ENCODE measurements around the gene P4HA1.

- TF ChIP-seq POLR2A (IDR thresholded peaks at IDR 0.05; ENCODE audit: low read depth, low read length) (no peak), FOS (IDR thresholded peaks at IDR 0.05; ENCODE audit: borderline replicate concordance, insufficient read depth, low read length) (no peak), EZH2 (IDR thresholded peaks at IDR 0.05; ENCODE audit: borderline replicate concordance, low read depth, low read length, severe bottlenecking) (no peak), MYC (IDR thresholded peaks at IDR 0.05; ENCODE audit: low read depth, low read length) (no peak), POLR2AphosphoS5 (IDR thresholded peaks at IDR 0.05; ENCODE audit: insufficient read depth, low read depth, low read length) (no peak), JUN (IDR thresholded peaks at IDR 0.05; ENCODE audit: borderline replicate concordance, insufficient read depth, insufficient read length, low read depth) (no peak)
- TF ChIP-seq, protein P1, sequence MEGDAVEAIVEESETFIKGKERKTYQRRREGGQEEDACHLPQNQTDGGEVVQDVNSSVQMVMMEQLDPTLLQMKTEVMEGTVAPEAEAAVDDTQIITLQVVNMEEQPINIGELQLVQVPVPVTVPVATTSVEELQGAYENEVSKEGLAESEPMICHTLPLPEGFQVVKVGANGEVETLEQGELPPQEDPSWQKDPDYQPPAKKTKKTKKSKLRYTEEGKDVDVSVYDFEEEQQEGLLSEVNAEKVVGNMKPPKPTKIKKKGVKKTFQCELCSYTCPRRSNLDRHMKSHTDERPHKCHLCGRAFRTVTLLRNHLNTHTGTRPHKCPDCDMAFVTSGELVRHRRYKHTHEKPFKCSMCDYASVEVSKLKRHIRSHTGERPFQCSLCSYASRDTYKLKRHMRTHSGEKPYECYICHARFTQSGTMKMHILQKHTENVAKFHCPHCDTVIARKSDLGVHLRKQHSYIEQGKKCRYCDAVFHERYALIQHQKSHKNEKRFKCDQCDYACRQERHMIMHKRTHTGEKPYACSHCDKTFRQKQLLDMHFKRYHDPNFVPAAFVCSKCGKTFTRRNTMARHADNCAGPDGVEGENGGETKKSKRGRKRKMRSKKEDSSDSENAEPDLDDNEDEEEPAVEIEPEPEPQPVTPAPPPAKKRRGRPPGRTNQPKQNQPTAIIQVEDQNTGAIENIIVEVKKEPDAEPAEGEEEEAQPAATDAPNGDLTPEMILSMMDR (IDR thresholded peaks at IDR 0.05; ENCODE audit: extremely low read depth in 1 of 2, insufficient read depth in 1 of 2, low read depth in 1 of 2, low read length in 2 of 2): no peak
- TF ChIP-seq, protein P2, sequence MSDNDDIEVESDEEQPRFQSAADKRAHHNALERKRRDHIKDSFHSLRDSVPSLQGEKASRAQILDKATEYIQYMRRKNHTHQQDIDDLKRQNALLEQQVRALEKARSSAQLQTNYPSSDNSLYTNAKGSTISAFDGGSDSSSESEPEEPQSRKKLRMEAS (IDR thresholded peaks at IDR 0.05; ENCODE audit: insufficient read depth, insufficient read length): no peak
Measured at GRCh38 chr10:73043766-73044377, 52.8 kb downstream of the P4HA1 start.

Data from endothelial cell of umbilical vein (primary cell).